NCI-H2196 (cell line): ENCODE measurements around the gene NUP35.
"Not testable (repeated sequence)": the region's sequence is repeated elsewhere in the genome, so short reads cannot be mapped to it uniquely, and the experiment has no call there.

Source experiments
- DNase-seq: peaks from one replicate; lab custom pipeline; 2025; ENCODE audit not compliant: unreplicated experiment; lab: John Stamatoyannopoulos, UW

NUP35 gene

GRCh38 chr2:183126635-183127034 is 2.4 kb downstream of the NUP35 start:
- DNase-seq, result no peak

- DNase-seq, result no peak
Measured at GRCh38 chr2:183134016-183134415, 9.8 kb downstream of the NUP35 start.

- no peak for DNase-seq
Measured at GRCh38 chr2:183148955-183149354, 24.7 kb downstream of the NUP35 start.

- DNase-seq, result no peak
Measured at GRCh38 chr2:183149489-183149888, 25.2 kb downstream of the NUP35 start.

- not testable (repeated sequence) for DNase-seq
Measured at GRCh38 chr2:183152280-183152679, 28.0 kb downstream of the NUP35 start.

- DNase-seq, result no peak
Measured at GRCh38 chr2:183153967-183154366, 29.7 kb downstream of the NUP35 start.

- DNase-seq, result not testable (repeated sequence)
Measured at GRCh38 chr2:183154772-183155171, 30.5 kb downstream of the NUP35 start.

GRCh38 chr2:183157131-183157530 is 32.9 kb downstream of the NUP35 start:
- DNase-seq, result no peak

- no peak for DNase-seq
Measured at GRCh38 chr2:183162362-183162761, 38.1 kb downstream of the NUP35 start.

- no peak for DNase-seq
Measured at GRCh38 chr2:183163821-183164649, 39.8 kb downstream of the NUP35 start.

GRCh38 chr2:183164650-183165015 is 40.4 kb downstream of the NUP35 start:
- no peak for DNase-seq

- no peak for DNase-seq
Measured at GRCh38 chr2:183166210-183166609, 42.0 kb downstream of the NUP35 start.

GRCh38 chr2:183166976-183167375 is 42.7 kb downstream of the NUP35 start:
- DNase-seq, result not testable (repeated sequence)

- no peak for DNase-seq
Measured at GRCh38 chr2:183172220-183172887, 48.1 kb downstream of the NUP35 start.

- no peak for DNase-seq
Measured at GRCh38 chr2:183179156-183179555, 54.9 kb downstream of the NUP35 start.

GRCh38 chr2:183185534-183185933 is 61.3 kb downstream of the NUP35 start:
- DNase-seq, result no peak

- no peak for DNase-seq
Measured at GRCh38 chr2:183186296-183186695, 62.1 kb downstream of the NUP35 start.

- DNase-seq, result no peak
Measured at GRCh38 chr2:183186766-183187165, 62.5 kb downstream of the NUP35 start.

- DNase-seq, result no peak
Measured at GRCh38 chr2:183192343-183192742, 68.1 kb downstream of the NUP35 start.

- DNase-seq, result no peak
Measured at GRCh38 chr2:183193904-183194303, 69.7 kb downstream of the NUP35 start.

- no peak for DNase-seq
Measured at GRCh38 chr2:183195397-183195796, 71.2 kb downstream of the NUP35 start.

- DNase-seq, result no peak
Measured at GRCh38 chr2:183195998-183196409, 71.8 kb downstream of the NUP35 start.
